K562 (cell line): ENCODE results near the gene SLC7A8. TPM values are rescaled to one million over a fixed set of nuclear protein-coding genes. Genes with fewer than 3 reads are reported as not detected.
A peak's percentile ranks its signal among the peaks of the same experiment; 100 is the strongest.

ENCODE experiments used
- ARID1B ChIP-seq: fragments of 450-650 bp; IDR thresholded peaks from 2 replicates; pipeline ENCODE4 v1.6.1; 2016; ENCODE audit warnings: antibody characterized with exemption, mild to moderate bottlenecking, inconsistent platforms
- BDP1 ChIP-seq: IDR thresholded peaks from 3 replicates; pipeline ENCODE4 v1.6.1; 2011; ENCODE audit not compliant: insufficient read length, insufficient read depth
- FOXK1 ChIP-seq: sonication (generic); formaldehyde crosslinking; IDR thresholded peaks from 2 replicates; pipeline ENCODE4 v1.8.0; 2022; ENCODE audit warnings: missing genetic modification reagents, mild to moderate bottlenecking, borderline replicate concordance
- HDGF ChIP-seq: fragments of 450-650 bp; IDR thresholded peaks from 2 replicates; pipeline ENCODE4 v1.6.1; 2016
- SIN3B ChIP-seq: fragments of 450-650 bp; IDR thresholded peaks from 2 replicates; pipeline ENCODE4 v1.6.1; 2017; ENCODE audit warnings: low read depth, mild to moderate bottlenecking, moderate library complexity
- polyA plus RNA-seq, 8 experiments: library from polyadenylated mRNA; depleted of rRNA in 4 of 8; stranded (reverse) in 5 of 8; unstranded in 3 of 8; fragments of >200 nt; fragmentation: Nextera tagmentation in 2 of 8; fragmentation: Illumina TruSeq in 1 of 8; extraction: Ambion mirVana in 2 of 8; extraction: Trizol in 1 of 8; gene quantifications; 2 replicates each; pipeline versions ENCODE4 v1.2.1 to v1.2.3, GENCODE V29; 2011 to 2014; ENCODE audit warnings: inconsistent platforms in 1 of 8, missing spikeins in 1 of 8
- total RNA-seq, 7 experiments: library from RNA; depleted of rRNA in 6 of 7; stranded (reverse); fragments of >200 nt in 6 of 7; fragmentation: Illumina TruSeq in 2 of 7; extraction: Trizol in 2 of 7; gene quantifications; 2 replicates each; pipeline versions ENCODE4 v1.2.1 to v1.2.3, GENCODE V29; 2011 to 2021; ENCODE audit warnings: low replicate concordance in 1 of 7
- TF ChIP-seq, protein P1 (sequence below): sonication (generic); formaldehyde crosslinking; IDR thresholded peaks from 2 replicates; pipeline ENCODE4 v1.8.0; 2023; ENCODE audit warnings: missing genetic modification reagents, mild to moderate bottlenecking, borderline replicate concordance
- TF ChIP-seq, protein P2 (sequence below), 2 experiments: fragments of 450-650 bp; IDR thresholded peaks; 2 replicates each; pipeline ENCODE4 v1.6.1; 2018; ENCODE audit warnings: mild to moderate bottlenecking in 2 of 2, low read depth in 1 of 2; ENCODE audit not compliant: partially characterized antibody in 2 of 2

SLC7A8 gene
- total and polyA plus RNA-seq, 9 of the 15 experiments (the other 6 are each of a cell fraction or from before 2014, with no cell fraction given) = 2.0 to 33.0 (median 6.0) TPM

DNA sequence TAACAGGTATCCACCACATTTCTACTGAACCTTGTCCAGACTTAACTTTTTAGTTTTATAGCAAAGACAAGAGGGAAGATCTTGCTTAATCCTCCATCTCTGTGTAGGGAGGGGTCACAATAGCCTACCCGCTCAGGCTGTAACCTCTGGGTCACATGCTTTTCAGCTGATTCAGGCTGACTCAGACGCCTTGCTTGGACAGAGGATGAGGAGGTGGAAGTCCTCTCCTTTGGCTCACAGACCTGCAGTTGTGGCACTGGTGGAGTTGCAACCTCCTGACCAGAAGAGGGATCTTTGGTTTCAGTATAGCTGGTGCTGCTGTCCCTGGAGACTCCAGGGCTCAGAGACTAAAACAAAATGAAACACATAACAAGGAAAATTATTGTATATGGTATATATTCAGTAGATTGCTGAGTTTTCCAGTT, 104.8 kb downstream of the SLC7A8 start (continued):
- TF ChIP-seq, protein P1, sequence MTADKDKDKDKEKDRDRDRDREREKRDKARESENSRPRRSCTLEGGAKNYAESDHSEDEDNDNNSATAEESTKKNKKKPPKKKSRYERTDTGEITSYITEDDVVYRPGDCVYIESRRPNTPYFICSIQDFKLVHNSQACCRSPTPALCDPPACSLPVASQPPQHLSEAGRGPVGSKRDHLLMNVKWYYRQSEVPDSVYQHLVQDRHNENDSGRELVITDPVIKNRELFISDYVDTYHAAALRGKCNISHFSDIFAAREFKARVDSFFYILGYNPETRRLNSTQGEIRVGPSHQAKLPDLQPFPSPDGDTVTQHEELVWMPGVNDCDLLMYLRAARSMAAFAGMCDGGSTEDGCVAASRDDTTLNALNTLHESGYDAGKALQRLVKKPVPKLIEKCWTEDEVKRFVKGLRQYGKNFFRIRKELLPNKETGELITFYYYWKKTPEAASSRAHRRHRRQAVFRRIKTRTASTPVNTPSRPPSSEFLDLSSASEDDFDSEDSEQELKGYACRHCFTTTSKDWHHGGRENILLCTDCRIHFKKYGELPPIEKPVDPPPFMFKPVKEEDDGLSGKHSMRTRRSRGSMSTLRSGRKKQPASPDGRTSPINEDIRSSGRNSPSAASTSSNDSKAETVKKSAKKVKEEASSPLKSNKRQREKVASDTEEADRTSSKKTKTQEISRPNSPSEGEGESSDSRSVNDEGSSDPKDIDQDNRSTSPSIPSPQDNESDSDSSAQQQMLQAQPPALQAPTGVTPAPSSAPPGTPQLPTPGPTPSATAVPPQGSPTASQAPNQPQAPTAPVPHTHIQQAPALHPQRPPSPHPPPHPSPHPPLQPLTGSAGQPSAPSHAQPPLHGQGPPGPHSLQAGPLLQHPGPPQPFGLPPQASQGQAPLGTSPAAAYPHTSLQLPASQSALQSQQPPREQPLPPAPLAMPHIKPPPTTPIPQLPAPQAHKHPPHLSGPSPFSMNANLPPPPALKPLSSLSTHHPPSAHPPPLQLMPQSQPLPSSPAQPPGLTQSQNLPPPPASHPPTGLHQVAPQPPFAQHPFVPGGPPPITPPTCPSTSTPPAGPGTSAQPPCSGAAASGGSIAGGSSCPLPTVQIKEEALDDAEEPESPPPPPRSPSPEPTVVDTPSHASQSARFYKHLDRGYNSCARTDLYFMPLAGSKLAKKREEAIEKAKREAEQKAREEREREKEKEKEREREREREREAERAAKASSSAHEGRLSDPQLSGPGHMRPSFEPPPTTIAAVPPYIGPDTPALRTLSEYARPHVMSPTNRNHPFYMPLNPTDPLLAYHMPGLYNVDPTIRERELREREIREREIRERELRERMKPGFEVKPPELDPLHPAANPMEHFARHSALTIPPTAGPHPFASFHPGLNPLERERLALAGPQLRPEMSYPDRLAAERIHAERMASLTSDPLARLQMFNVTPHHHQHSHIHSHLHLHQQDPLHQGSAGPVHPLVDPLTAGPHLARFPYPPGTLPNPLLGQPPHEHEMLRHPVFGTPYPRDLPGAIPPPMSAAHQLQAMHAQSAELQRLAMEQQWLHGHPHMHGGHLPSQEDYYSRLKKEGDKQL (CRISPR knock-in tag) = no peak
- TF ChIP-seq BDP1 (no peak), HDGF (no peak), FOXK1 (no peak), SIN3B (no peak), ARID1B (peak; percentile 78)
- TF ChIP-seq, protein P2, sequence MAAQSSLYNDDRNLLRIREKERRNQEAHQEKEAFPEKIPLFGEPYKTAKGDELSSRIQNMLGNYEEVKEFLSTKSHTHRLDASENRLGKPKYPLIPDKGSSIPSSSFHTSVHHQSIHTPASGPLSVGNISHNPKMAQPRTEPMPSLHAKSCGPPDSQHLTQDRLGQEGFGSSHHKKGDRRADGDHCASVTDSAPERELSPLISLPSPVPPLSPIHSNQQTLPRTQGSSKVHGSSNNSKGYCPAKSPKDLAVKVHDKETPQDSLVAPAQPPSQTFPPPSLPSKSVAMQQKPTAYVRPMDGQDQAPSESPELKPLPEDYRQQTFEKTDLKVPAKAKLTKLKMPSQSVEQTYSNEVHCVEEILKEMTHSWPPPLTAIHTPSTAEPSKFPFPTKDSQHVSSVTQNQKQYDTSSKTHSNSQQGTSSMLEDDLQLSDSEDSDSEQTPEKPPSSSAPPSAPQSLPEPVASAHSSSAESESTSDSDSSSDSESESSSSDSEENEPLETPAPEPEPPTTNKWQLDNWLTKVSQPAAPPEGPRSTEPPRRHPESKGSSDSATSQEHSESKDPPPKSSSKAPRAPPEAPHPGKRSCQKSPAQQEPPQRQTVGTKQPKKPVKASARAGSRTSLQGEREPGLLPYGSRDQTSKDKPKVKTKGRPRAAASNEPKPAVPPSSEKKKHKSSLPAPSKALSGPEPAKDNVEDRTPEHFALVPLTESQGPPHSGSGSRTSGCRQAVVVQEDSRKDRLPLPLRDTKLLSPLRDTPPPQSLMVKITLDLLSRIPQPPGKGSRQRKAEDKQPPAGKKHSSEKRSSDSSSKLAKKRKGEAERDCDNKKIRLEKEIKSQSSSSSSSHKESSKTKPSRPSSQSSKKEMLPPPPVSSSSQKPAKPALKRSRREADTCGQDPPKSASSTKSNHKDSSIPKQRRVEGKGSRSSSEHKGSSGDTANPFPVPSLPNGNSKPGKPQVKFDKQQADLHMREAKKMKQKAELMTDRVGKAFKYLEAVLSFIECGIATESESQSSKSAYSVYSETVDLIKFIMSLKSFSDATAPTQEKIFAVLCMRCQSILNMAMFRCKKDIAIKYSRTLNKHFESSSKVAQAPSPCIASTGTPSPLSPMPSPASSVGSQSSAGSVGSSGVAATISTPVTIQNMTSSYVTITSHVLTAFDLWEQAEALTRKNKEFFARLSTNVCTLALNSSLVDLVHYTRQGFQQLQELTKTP (IDR thresholded peaks at IDR 0.05; ENCODE audit: low read depth in 1 of 2, partially characterized antibody in 2 of 2) = peak in 1 of 2 experiments; percentile 56
